Hepatocyte (in vitro differentiated cells): ENCODE data around the gene CD226. TPM values are rescaled to one million over a fixed set of nuclear protein-coding genes. Genes with fewer than 3 reads are reported as not detected.

ENCODE experiments used
- DNase-seq: peaks from one replicate; pipeline ENCODE4 v3.0.0-alpha.2; 2016; ENCODE audit warnings: low spot score
- H2AFZ ChIP-seq: fragments of 200-600 bp; sonication (generic); 2 replicates; pipeline ENCODE4 v1.6.0; 2016; ENCODE audit warnings: antibody characterized with exemption, mild to moderate bottlenecking
- H3K27ac ChIP-seq: fragments of 200-600 bp; sonication (generic); 2 replicates; pipeline ENCODE4 v1.5.1; 2016; ENCODE audit warnings: mild to moderate bottlenecking
- H3K27me3 ChIP-seq: fragments of 200-600 bp; sonication (generic); 2 replicates; pipeline ENCODE4 v1.6.1; 2016
- H3K36me3 ChIP-seq: fragments of 200-600 bp; sonication (generic); replicated peaks from 2 replicates; pipeline ENCODE4 v1.5.1; 2016; ENCODE audit warnings: low read depth; ENCODE audit not compliant: insufficient read depth
- H3K4me1 ChIP-seq: fragments of 200-600 bp; sonication (generic); 2 replicates; pipeline ENCODE4 v1.5.1; 2016; ENCODE audit warnings: mild to moderate bottlenecking, moderate library complexity; ENCODE audit not compliant: insufficient read depth
- H3K4me2 ChIP-seq: fragments of 200-600 bp; sonication (generic); 2 replicates; pipeline ENCODE4 v1.6.0; 2016
- H3K4me3 ChIP-seq: fragments of 200-600 bp; sonication (generic); 2 replicates; pipeline ENCODE4 v1.5.1; 2016; ENCODE audit warnings: mild to moderate bottlenecking
- H3K79me2 ChIP-seq: fragments of 200-600 bp; sonication (generic); 2 replicates; pipeline ENCODE4 v1.6.0; 2017; ENCODE audit warnings: mild to moderate bottlenecking
- H3K9me2 ChIP-seq: fragments of 200-600 bp; sonication (generic); replicated peaks from 2 replicates; pipeline ENCODE4 v1.6.0; 2017; ENCODE audit warnings: mild to moderate bottlenecking; ENCODE audit not compliant: insufficient read depth
- H3K9me3 ChIP-seq: fragments of 200-600 bp; sonication (generic); 2 replicates; pipeline ENCODE4 v1.5.1; 2016; ENCODE audit warnings: low read depth, mild to moderate bottlenecking
- H4K20me1 ChIP-seq: fragments of 200-600 bp; sonication (generic); 2 replicates; pipeline ENCODE4 v1.6.0; 2016; ENCODE audit warnings: mild to moderate bottlenecking; ENCODE audit not compliant: insufficient read depth, poor library complexity, severe bottlenecking
- CTCF ChIP-seq: fragments of 200-600 bp; sonication (generic); IDR thresholded peaks from 2 replicates; pipeline ENCODE4 v1.5.1; 2016; ENCODE audit warnings: antibody characterized with exemption, mild to moderate bottlenecking; ENCODE audit not compliant: poor library complexity
- EZH2 ChIP-seq: fragments of 200-600 bp; sonication (generic); IDR thresholded peaks from 2 replicates; pipeline ENCODE4 v1.6.1; 2016; ENCODE audit warnings: antibody characterized with exemption, mild to moderate bottlenecking, borderline replicate concordance
- EZH2phosphoT487 ChIP-seq: fragments of 200-600 bp; sonication (generic); IDR thresholded peaks from one replicate; pipeline ENCODE4 v1.6.1; 2018; ENCODE audit warnings: antibody characterized with exemption, mild to moderate bottlenecking, low read depth, moderate library complexity; ENCODE audit not compliant: unreplicated experiment, severe bottlenecking
- WGBS: methylation state at CpG from one replicate; pipeline ENCODE4 v1.1.6; 2016; ENCODE audit warnings: low lambda C conversion rate; ENCODE audit errors: missing lambda C conversion rate; 5-methylcytosine and 5-hydroxymethylcytosine counted together
- polyA plus RNA-seq: library from polyadenylated mRNA; unstranded; fragments of >200 nt; fragmentation: Nextera tagmentation; extraction: Ambion mirVana; gene quantifications from 2 replicates; pipeline ENCODE4 v1.2.1, GENCODE V29; 2016
- total RNA-seq: library from RNA; depleted of rRNA; stranded (reverse); fragments of >200 nt; gene quantifications from 2 replicates; pipeline ENCODE4 v1.2.3, GENCODE V29; 2014

CD226 gene
- total and polyA plus RNA-seq, 2 experiments from 2014 or later, result 0.07 TPM; not detected in 1

DNA sequence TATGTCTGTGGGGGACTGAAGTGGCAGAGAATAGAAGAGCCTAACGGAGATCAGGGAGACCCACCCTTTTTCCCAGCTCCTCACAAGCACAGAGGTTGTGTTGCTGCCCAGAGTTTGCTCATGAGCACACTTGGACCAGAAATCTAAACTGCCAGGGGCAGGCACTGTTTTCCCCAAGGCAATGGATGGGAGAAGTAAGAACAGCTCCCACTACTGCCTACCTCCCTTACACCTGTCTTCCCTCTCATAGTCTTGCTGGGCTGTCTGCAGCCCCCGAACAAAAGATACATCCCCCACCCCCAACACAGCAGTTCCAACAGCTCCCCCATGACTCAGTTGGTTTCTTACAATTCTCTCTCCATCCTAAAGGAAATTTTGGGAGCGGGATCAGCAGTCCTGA lies 48.1 kb upstream of the CD226 start:
- no peaks in the 10 kb centered on the region for H3K36me3 ChIP-seq
- no peak for DNase-seq

GRCh38 chr18:69992776-69993175 lies 45.1 kb upstream of the CD226 start:
- Histone ChIP-seq H2AFZ (no peak overlapping the region), H3K4me2 (no peak overlapping the region), H3K4me1 (no peaks in the 10 kb centered on the region), H4K20me1 (no peaks in the 10 kb centered on the region), H3K9me2 (no peaks in the 10 kb centered on the region), H3K9me3 (peaks cover 8% of the 10 kb centered on the region), H3K4me3 (no peak overlapping the region), H3K36me3 (no peaks in the 10 kb centered on the region), H3K79me2 (no peaks in the 10 kb centered on the region), H3K27ac (no peak overlapping the region), H3K27me3 (no peaks in the 10 kb centered on the region)
- no peak for DNase-seq
- TF ChIP-seq CTCF (no peak), EZH2 (no peak), EZH2phosphoT487 (no peak)
- 100% methylated on average over 1 of the region's 1 CpG for WGBS

More for the DNA sequence above, 48.1 kb upstream of the CD226 start:
- Histone ChIP-seq H2AFZ (no peak overlapping the region), H3K27ac (no peak overlapping the region), H4K20me1 (no peaks in the 10 kb centered on the region), H3K4me3 (no peak overlapping the region), H3K79me2 (no peaks in the 10 kb centered on the region), H3K4me2 (no peak overlapping the region), H3K4me1 (no peaks in the 10 kb centered on the region), H3K9me2 (no peaks in the 10 kb centered on the region), H3K27me3 (no peaks in the 10 kb centered on the region), H3K9me3 (no peaks in the 10 kb centered on the region)
- TF ChIP-seq EZH2phosphoT487, result no peak
- no peak for TF ChIP-seq EZH2
- no peak for TF ChIP-seq CTCF
- WGBS, result 84% methylated on average over 3 of the region's 3 CpGs

DNA sequence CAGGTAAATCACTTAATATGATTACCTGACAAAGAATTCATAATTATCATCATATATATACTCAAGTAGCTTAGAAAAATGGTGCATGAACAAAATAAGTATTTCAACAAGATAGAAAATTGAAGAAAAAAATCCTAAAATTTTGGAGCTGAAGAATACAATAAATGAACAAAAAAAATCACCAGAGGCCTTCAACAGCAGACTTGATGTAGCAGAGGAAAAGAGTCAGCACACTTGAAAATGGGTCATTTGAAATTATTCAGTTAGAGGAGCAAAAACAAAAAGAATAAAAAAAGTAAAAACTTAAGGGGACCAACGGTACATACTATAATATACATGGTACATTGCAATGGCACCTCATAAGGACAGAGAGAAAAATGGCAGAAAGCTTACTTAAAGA lies 40.2 kb upstream of the CD226 start:
- WGBS, result 100% methylated on average over 1 of the region's 1 CpG

More for the DNA sequence above, 40.2 kb upstream of the CD226 start:
- no peak for DNase-seq
- Histone ChIP-seq H4K20me1 (no peaks in the 10 kb centered on the region), H3K79me2 (no peaks in the 10 kb centered on the region), H3K9me2 (no peaks in the 10 kb centered on the region), H3K27ac (no peak overlapping the region), H3K36me3 (no peaks in the 10 kb centered on the region), H3K4me2 (no peak overlapping the region), H2AFZ (no peak overlapping the region), H3K9me3 (peaks cover 8% of the 10 kb centered on the region), H3K4me1 (no peaks in the 10 kb centered on the region), H3K27me3 (no peaks in the 10 kb centered on the region), H3K4me3 (no peak overlapping the region)
- TF ChIP-seq EZH2, result no peak
- TF ChIP-seq CTCF, result no peak
